Muscle of arm (tissue), 12 donors: ENCODE data around the gene TM4SF18. TPM values are rescaled to one million over a fixed set of nuclear protein-coding genes. Genes with fewer than 3 reads are reported as not detected.

Source experiments
- DNase-seq: peaks from one replicate; pipeline ENCODE4 v3.0.0-alpha.2; 2013
- polyA plus RNA-seq, 12 donors: library from polyadenylated mRNA; unstranded; fragments of 120-200 nt; gene quantifications; one replicate each; pipeline ENCODE4 v1.2.1, GENCODE V29; 2013; ENCODE audit not compliant: insufficient read length in 12 of 12

TM4SF18 gene
- polyA plus RNA-seq, 12 donors: 11.5 to 22.6 (median 15.4) TPM; not detected in 1

- no peak for DNase-seq
These were observed 1.1 kb downstream of the TM4SF18 start for GRCh38 chr3:149332227-149332765.

DNA sequence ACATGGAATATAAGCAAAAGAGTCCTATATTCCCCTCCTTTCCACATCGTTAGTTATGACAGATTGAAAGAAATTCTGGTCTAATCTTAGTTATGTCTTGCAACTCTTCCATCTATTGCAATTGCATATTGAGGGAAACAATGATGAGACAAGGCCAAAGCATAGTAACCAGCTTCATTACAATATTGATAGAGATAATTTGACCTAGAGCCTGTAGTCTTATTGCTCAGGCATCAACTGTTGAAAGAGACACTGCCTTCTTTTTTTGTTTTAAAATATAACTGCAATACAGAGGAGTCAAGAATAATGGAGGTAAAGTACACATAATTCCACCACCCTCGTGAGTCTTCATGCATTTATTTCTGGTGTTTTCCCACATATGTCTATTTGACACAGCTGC is 2.0 kb downstream of the TM4SF18 start:
- DNase-seq: no peak

- no peak for DNase-seq
These were observed 2.7 kb downstream of the TM4SF18 start for GRCh38 chr3:149330609-149331331.

DNA sequence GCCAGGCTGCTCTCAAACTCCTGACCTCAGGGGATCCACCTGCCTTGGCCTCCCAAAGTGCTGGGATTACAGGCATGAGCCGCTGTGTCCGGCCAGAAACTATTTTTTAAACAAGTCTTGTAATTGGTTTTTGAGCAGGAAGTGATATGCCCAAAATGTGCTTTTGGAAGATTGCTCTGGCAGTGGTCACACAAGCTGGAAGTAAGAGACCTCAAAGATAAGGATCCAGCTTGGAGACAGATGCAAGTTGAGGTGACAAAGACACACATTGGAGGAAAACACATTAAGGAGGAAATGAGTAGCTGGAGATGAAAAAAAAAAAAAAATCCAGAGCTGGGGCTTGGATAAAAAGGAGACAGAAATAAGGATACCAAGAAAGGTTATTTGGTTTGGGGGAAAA is 6.3 kb downstream of the TM4SF18 start:
- DNase-seq: no peak

DNA sequence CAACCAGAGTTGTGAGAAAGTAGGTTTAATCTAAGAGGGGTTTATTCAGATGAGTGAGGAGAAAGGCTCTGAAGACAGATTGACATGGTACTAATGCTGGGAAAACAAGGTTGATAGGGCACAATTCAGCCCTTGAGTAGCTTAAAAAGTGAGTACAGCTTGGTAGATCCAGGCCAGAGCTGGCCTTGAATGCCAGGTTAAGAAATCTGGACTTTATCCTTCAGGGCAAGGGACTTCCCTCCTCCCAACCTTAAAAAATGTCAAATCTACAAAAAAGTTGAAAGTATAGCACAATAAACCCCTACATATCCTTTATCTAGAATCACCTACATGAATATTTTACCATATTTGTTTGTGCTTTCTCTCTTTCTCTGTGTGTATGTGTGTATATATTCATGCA is 7.9 kb downstream of the TM4SF18 start:
- DNase-seq: no peak

GRCh38 chr3:149324332-149324731 is 9.1 kb downstream of the TM4SF18 start:
- DNase-seq: no peak

GRCh38 chr3:149321640-149322039 is 11.8 kb downstream of the TM4SF18 start:
- DNase-seq: no peak

DNA sequence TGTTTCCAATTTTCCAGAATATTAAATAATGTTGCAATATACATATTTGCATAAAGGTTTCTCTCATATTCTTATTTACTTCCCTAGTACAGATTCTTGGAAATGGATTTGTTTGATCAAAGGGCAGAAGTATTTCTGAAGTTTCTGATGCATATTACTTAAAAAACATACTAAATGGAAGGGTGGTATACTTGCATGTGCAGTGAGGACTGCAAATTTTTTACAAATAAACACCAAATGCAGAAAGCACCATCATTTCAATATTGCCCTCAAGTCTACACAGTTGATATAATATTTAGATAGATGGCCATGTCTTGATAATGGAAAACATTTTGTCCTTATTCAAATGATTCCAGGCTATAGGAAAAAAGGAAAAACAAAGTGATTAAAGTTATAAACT is 12.3 kb downstream of the TM4SF18 start:
- DNase-seq: no peak

GRCh38 chr3:149319750-149320149 is 13.7 kb downstream of the TM4SF18 start:
- no peak for DNase-seq

DNA sequence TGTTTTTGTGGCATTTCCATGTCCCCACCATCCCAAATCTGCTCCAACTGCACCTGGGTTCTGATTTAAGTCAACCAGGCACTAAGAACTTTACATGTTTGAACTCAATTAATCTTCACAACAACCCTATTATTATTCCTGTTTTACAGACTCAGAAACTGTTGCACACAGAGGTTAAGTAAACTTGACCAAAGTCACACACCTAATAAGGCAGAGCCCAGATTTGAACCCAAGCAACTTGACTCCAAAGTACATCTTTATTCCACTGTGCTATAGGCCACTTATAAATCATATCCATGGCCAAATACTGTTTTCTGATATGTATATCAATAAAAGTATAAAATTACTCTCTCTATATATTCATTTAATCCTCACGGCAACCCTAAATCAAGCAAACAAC is 16.4 kb downstream of the TM4SF18 start:
- DNase-seq: no peak

GRCh38 chr3:149316437-149316836 is 17.0 kb downstream of the TM4SF18 start:
- no peak for DNase-seq

DNA sequence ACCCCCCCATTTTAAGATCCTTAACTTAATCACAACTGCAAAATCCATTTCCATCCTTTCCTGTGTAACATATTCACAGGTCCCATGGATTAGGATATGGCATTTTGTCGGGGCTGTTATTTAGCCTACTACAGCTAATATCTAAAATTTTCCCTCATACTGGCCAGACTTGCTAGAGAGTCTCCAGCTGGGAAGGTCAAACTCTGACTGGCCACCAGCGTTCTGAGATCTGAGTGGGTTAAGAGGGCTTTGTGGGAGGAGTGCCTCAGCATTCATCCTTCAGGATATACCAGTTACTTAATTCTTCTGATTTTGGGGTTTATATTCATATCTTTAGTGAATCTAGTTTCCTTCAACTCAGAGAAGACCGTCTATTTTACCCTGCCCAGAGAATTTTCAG is 17.7 kb downstream of the TM4SF18 start:
- DNase-seq: no peak

DNA sequence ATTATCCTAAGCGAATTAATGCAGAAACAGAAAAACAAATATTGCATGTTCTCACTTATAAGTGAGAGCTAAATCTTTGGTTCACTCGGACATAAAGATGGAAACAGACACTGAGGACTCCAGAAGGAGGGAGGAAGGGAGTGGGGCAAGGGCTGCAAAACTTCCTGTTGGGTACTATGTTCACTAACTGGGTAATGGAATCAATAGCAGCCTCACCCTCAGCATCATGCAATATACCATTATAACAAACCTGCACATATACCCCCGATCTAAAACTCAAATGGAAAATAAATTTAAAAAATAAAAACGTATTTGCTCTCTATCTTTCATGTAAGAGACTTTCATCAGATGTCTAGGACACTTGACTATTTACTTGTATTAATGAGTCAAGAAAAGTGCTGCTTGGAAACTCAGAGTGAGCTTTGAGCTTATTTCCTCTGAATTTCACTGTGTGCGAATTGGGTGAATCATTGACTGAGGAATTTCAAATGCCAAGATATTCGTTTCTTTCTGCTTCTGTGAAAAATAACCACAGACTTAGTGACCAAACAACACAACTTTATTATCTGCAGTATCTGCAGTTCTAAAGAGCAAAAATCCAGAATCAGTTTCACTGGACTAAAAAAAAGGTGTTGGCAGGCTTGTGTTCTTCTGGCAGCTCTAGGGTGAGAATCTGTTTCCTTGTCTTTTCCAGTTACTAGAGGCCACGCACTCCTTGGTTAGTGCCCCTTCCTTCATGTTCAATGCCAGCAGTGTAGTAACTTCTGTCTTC is 18.4 kb downstream of the TM4SF18 start:
- DNase-seq: no peak

GRCh38 chr3:149313542-149313941 is 19.9 kb downstream of the TM4SF18 start:
- no peak for DNase-seq

DNA sequence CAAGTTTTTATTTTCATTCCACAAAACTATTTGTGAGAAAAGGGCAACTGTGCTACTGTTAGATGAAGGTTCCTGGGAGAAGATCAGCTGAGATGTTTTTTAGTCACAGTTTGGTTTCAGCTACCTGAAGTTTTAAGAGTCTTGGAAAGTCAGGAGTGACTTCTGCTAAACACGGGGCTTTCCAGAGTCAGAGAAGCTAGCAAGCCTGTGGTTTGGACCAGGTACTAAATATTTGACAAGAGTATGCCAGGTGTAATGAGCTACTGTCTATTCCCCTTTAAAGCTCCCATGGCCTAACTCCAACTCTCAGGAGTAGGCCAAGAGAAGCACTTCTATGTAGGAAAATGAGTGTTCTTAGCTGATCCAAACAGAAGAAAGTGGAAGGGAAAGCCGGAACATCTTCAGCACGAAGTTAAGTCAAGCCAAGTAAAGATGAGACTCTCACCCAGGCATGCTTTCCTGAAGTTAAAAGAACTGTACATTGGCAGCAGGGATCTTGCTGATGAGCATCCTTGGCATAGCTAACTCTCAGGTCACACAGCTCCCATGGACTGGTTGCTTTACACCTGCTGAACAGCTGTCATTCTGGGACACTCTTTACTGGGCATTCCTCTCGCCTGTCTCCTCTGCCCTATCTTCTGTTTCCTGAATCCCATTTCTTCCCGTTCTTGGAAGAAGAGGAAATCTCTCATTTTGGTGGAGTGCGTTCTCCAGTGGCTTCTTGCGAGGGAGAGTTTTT is 22.5 kb downstream of the TM4SF18 start:
- DNase-seq: no peak

- DNase-seq: no peak
These were observed 26.0 kb downstream of the TM4SF18 start for GRCh38 chr3:149307435-149307783.

GRCh38 chr3:149306751-149307434 is 26.5 kb downstream of the TM4SF18 start:
- no peak for DNase-seq

GRCh38 chr3:149305376-149305775 is 28.1 kb downstream of the TM4SF18 start:
- no peak for DNase-seq

DNA sequence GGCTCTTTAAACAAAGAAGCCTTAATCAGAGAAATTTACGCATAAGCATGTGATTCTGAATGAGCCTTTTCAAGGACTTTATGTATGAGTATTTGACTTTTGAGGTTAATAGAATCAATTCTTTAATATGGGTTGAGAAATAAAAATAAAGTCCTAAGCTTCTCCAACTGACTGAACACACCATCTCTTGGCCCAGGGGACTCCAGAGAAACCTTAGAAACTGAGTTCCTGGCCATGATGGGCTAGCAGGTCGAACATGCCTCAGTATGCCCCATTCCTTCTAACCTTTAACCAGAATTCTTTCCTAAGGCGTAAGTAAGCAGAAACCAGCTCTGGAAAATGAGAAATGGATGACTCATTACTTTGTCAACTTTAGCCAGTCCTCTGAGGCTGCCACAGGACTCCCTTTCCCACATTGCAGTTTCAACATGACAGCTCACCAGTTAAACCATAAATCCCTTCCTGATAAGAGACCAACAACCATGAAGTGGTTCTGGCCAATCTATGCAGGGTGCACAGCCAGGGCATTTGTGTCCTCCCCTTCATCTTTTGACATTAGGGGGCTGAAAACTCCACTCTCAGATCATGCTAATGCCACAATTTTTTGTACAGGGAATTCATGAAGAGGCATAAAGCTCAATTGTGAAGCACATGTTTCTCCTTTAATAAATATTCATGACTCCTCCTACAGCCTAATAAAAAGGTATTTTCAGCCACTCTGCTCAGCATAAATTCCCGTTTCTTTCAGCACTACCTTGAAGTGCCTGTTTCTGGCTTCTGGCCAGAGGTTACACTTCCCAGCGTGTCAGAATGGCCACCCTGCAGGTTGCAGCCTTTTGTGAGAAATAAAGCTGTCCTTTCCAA is 33.3 kb downstream of the TM4SF18 start:
- no peak for DNase-seq

DNA sequence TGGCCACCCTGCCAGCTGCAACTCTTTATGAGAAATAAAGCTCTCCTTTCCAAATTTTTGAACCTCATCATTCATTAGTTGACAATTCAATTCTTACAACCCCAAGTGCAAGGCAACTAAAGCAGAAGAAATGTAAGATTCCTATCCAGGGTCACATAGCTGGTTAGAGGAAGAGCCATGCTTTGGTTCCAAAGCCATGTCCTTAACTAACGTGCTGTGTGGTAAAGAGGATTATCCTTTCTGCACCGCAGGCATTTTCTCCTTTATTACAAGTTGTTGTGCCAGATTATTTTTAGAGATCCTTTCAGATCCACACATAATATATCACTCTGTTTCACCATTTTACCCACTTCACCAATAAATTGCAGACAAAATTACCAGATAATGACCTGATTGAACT is 36.5 kb downstream of the TM4SF18 start:
- DNase-seq: no peak

DNA sequence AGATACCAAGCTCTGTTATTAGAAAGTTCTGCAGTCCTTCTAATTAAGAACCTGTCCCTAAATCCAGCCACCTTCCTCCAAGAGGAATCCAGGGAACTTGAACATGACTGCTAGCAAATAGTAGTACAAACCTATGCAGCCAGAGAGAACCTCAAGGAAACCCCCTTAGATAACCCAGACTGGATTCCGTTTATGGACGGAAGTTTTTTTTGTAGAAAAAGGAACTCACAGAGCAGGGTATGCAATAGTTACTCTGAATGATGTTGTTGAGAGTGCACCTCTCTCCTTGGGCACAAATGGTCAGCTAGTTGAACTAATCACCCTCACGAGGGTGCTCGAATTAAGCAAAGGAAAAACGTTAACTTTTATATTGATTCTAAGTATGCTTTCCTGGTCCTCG is 40.8 kb downstream of the TM4SF18 start:
- no peak for DNase-seq
